Mucosa of rectum (tissue), 2 donors: Measurements from ENCODE around the gene SCUBE1.

Experiments used
- H3K27ac ChIP-seq, 2 donors: one replicate each; pipeline ENCODE4 v1.7.0; 2013; ENCODE audit warnings: inconsistent platforms in 2 of 2, low read depth in 2 of 2, low read length in 2 of 2
- H3K27me3 ChIP-seq, 2 donors: one replicate each; pipeline ENCODE4 v1.7.0; 2013; ENCODE audit warnings: low read length in 2 of 2; ENCODE audit not compliant: control insufficient read depth in 2 of 2, insufficient read depth in 2 of 2
- H3K36me3 ChIP-seq, 2 donors: one replicate each; pipeline ENCODE4 v1.7.0; 2013; ENCODE audit warnings: low read length in 2 of 2; ENCODE audit not compliant: control insufficient read depth in 2 of 2, insufficient read depth in 2 of 2
- H3K4me1 ChIP-seq, 2 donors: one replicate each; pipeline ENCODE4 v1.7.0; 2013; ENCODE audit warnings: low read length in 2 of 2, mild to moderate bottlenecking in 1 of 2; ENCODE audit not compliant: control insufficient read depth in 2 of 2, insufficient read depth in 2 of 2
- H3K4me3 ChIP-seq, 2 donors: one replicate each; pipeline ENCODE4 v1.7.0; 2013; ENCODE audit warnings: low read length in 2 of 2
- H3K9ac ChIP-seq, 2 donors: one replicate each; pipeline ENCODE4 v1.7.0; 2013; ENCODE audit warnings: low read length in 2 of 2, low read depth in 1 of 2, mild to moderate bottlenecking in 1 of 2
- H3K9me3 ChIP-seq, 2 donors: one replicate each; pipeline ENCODE4 v1.7.0; 2013; ENCODE audit warnings: low read length in 2 of 2; ENCODE audit not compliant: control insufficient read depth in 2 of 2
- donor health status: healthy.
- donor health status: Normal muscosa, but diverticular disease.

SCUBE1 gene

GRCh38 chr22:43225609-43226008 lies 117.6 kb downstream of the SCUBE1 start:
- Histone ChIP-seq H3K9ac (no peak overlapping the region), H3K27ac (no peak overlapping the region), H3K9me3 (no peaks in the 10 kb centered on the region), H3K27me3 (peaks cover 0 to 2% of the 10 kb centered on the region in 2 donors), H3K4me3 (no peak overlapping the region), H3K36me3 (no peaks in the 10 kb centered on the region), H3K4me1 (no peaks in the 10 kb centered on the region)

- no peaks in the 10 kb centered on the region for H3K36me3 ChIP-seq
- H3K9me3 ChIP-seq = no peaks in the 10 kb centered on the region
- H3K4me1 ChIP-seq = no peaks in the 10 kb centered on the region
- no peak overlapping the region for H3K9ac ChIP-seq
- H3K4me3 ChIP-seq = no peak overlapping the region
- H3K27ac ChIP-seq = no peak overlapping the region
- H3K27me3 ChIP-seq = peaks cover 0 to 2% of the 10 kb centered on the region in 2 donors
These were observed 120.2 kb downstream of the SCUBE1 start for GRCh38 chr22:43222987-43223386.

DNA sequence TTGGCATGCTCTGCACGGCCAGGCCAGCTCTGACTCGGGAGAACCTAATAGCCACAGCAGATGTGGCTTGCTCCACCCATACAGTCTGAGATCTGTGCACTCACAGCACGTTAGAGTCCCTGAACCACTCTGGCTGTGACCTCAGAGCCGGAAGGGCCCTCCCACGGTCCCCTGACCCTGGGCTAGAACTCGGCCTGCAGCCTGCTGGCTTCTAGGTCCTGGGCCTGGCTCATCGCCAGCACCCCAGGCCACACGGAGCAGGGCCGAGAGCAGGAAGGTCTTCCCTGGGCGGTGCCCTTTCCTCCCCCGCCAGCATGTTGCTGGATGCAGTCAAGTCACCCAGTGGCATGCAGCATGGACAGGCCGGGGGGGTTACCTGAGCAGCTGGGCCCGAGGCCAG lies 120.9 kb downstream of the SCUBE1 start:
- H3K9me3 ChIP-seq = no peaks in the 10 kb centered on the region
- H3K4me3 ChIP-seq = no peak overlapping the region
- no peak overlapping the region for H3K9ac ChIP-seq
- H3K27me3 ChIP-seq = no peaks in the 10 kb centered on the region
- no peaks in the 10 kb centered on the region for H3K4me1 ChIP-seq
- H3K36me3 ChIP-seq = no peaks in the 10 kb centered on the region
- no peak overlapping the region for H3K27ac ChIP-seq

DNA sequence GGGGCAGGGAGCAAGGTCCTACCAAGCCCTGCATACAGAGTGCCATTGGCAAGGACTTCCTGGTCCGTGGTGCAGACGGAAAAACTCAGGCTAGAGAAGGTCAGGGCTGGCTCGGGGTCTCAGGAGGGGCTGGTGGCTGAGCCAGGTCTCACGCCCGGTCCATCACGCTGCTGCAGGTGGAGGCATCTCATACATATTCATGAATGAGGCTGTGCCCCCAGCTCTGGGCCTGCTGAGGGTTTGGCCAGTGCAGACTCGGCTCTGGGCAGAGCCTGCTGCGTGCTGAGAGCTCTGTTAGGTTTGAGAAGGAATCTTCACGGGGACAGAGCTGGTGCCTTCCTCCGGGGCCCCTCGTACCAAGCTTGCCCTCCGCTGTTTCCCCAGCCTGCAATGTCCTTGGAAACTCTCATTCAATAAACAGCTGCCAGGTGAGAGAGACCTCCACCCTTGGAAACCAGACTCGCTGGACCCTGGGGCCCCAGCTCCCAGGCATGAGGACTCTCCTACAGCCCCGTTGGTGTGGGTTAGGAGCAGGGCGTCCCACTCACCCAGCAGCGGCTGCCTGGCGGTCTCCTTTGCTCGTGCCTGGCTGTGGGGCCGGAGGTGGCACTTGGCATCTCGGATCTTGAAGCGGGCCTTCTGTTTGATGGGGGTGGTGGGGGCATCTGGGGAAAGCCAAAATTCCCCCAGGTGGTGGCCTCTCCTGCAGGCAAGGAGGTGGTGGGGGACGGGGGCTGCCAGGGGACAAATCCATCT lies 122.4 kb downstream of the SCUBE1 start:
- Histone ChIP-seq H3K27me3 (no peaks in the 10 kb centered on the region), H3K9ac (no peak overlapping the region), H3K36me3 (no peaks in the 10 kb centered on the region), H3K27ac (no peak overlapping the region), H3K4me3 (no peak overlapping the region), H3K9me3 (no peaks in the 10 kb centered on the region), H3K4me1 (no peaks in the 10 kb centered on the region)

DNA sequence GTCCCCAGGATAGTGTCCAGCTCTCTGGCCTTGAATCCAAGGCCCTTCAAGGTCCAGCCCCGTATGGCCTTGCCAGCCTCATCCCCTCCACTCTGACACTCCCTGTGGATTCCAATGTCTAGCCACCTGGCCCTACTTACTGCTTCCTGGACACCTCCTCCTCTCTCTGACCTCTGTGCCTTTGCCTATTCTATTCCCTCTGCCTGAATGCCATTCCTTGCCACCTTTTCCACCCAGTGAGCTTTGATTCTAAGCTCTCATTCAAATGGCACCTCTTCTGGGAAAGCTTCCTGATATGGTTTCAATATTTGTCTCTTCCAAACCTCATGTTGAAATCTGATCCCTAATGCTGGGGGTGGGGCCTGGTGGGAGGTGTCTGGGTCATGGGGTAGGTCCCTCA lies 124.4 kb downstream of the SCUBE1 start:
- no peak overlapping the region for H3K4me3 ChIP-seq
- H3K4me1 ChIP-seq = no peaks in the 10 kb centered on the region
- H3K27me3 ChIP-seq = no peaks in the 10 kb centered on the region
- H3K27ac ChIP-seq = no peak overlapping the region
- no peak overlapping the region for H3K9ac ChIP-seq
- H3K9me3 ChIP-seq = no peaks in the 10 kb centered on the region
- H3K36me3 ChIP-seq = no peaks in the 10 kb centered on the region

DNA sequence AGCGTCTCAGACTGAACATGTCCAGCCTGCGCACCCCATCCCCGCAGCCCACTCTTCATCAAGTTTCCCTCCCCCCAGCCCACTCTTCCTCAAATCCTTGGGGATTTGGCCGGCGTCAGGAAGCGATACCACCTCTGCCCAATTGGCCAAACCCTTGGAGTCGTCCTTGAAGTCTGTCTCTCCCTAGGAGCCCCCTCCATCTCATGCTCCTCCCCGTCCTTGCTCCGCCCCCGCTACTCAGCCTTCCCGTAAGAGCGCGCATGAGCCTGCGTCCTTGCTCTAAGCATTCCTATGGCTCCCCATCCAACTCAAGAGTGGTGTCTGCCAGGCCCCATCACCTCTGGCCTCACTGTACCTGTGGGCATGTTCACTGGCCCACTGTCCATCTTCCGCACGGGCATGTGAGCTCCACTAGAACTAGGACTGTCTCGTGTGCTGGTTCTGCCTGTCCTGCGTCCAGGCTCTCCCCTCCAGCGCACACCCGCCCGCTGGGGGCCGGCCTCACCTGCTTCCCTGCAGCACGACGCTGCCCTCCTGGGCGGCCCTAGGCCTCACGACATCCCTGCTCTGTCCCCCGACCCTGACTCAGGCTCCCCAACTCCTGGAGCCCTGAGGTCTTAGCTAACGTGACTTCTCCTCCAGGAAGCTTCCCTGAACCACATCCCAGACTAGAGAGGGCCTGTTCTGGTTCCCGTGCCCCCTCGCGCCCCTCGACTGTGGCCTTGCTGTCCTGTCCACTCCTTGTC lies 125.7 kb downstream of the SCUBE1 start:
- no peak overlapping the region for H3K27ac ChIP-seq
- H3K4me3 ChIP-seq = no peak overlapping the region
- H3K27me3 ChIP-seq = no peaks in the 10 kb centered on the region
- no peak overlapping the region for H3K9ac ChIP-seq
- H3K9me3 ChIP-seq = no peaks in the 10 kb centered on the region
- H3K4me1 ChIP-seq = no peaks in the 10 kb centered on the region
- no peaks in the 10 kb centered on the region for H3K36me3 ChIP-seq

DNA sequence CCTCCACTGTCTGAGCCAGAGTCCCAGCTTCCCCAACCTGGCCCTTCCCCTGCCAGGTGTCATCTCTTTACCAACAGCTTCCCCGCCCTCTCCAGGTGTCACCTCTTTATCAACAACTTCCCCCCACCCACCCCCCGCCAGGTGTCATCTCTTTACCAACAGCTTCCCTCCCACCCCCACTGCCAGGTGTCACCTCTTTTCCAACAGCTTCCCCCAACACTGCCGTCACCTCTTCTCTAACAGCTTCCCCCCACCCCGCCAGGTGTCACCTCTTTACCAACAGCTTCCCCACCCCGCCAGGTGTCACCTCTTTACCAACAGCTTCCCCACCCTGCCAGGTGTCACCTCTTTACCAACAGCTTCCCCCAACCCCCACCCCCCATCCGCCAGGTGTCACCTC lies 126.4 kb downstream of the SCUBE1 start:
- no peaks in the 10 kb centered on the region for H3K27me3 ChIP-seq
- H3K4me1 ChIP-seq = no peaks in the 10 kb centered on the region
- no peak overlapping the region for H3K27ac ChIP-seq
- no peaks in the 10 kb centered on the region for H3K9me3 ChIP-seq
- no peaks in the 10 kb centered on the region for H3K36me3 ChIP-seq
- H3K9ac ChIP-seq = no peak overlapping the region
- H3K4me3 ChIP-seq = no peak overlapping the region

DNA sequence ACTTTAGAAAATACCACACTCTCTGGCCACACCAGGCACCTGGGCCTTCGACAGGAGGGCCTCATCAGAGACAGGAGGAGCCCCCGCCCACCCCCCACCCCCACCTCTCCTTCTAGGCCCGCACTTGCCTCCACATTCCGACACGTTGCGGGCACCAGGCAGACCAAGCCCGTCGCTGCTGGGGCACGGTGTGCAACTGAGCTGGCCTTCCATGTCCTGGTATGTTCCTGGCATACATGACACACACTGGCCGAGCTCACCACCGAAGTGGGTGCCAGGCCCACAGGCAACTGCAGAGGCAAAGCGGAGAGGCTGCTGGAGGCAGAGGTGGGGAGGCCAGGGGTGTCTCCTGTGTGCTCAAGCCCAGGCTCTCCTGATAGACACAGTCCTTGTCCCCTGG lies 129.2 kb downstream of the SCUBE1 start:
- Histone ChIP-seq H3K9me3 (no peaks in the 10 kb centered on the region), H3K36me3 (no peaks in the 10 kb centered on the region), H3K27ac (no peak overlapping the region), H3K27me3 (no peaks in the 10 kb centered on the region), H3K4me3 (no peak overlapping the region), H3K9ac (no peak overlapping the region), H3K4me1 (no peaks in the 10 kb centered on the region)

GRCh38 chr22:43213051-43213450 lies 130.1 kb downstream of the SCUBE1 start:
- Histone ChIP-seq H3K4me1 (no peaks in the 10 kb centered on the region), H3K27ac (no peak overlapping the region), H3K4me3 (no peak overlapping the region), H3K27me3 (no peaks in the 10 kb centered on the region), H3K9me3 (no peaks in the 10 kb centered on the region), H3K36me3 (no peaks in the 10 kb centered on the region), H3K9ac (no peak overlapping the region)

- H3K36me3 ChIP-seq = no peaks in the 10 kb centered on the region
- H3K27ac ChIP-seq = no peak overlapping the region
- no peaks in the 10 kb centered on the region for H3K9me3 ChIP-seq
- no peak overlapping the region for H3K4me3 ChIP-seq
- no peaks in the 10 kb centered on the region for H3K4me1 ChIP-seq
- H3K27me3 ChIP-seq = no peaks in the 10 kb centered on the region
- no peak overlapping the region for H3K9ac ChIP-seq
These were observed 130.7 kb downstream of the SCUBE1 start for GRCh38 chr22:43212434-43212952.
